Breast epithelium (tissue), 4 donors: ENCODE results near the gene PIM2. TPM values are rescaled to one million over a fixed set of nuclear protein-coding genes. Genes with fewer than 3 reads are reported as not detected.

ENCODE experiments used
- DNase-seq, 2 donors: peaks; one replicate each; pipeline ENCODE4 v3.0.0-alpha.2; 2019; ENCODE audit warnings: low spot score in 2 of 2
- H3K27ac ChIP-seq, 2 donors: fragments of 200-600 bp; sonication (generic) in 1 of 2; one replicate each; pipeline ENCODE4 v1.5.1; 2016 to 2019; ENCODE audit warnings: mild to moderate bottlenecking in 1 of 2
- H3K27me3 ChIP-seq, 2 donors: fragments of 200-600 bp; sonication (generic) in 1 of 2; one replicate each; pipeline versions ENCODE4 v1.5.1 to v1.6.0; 2017 to 2019; ENCODE audit warnings: control low read depth in 1 of 2, mild to moderate bottlenecking in 1 of 2
- H3K36me3 ChIP-seq: fragments of 200-600 bp; one replicate; pipeline ENCODE4 v1.5.1; 2019
- H3K4me1 ChIP-seq, 2 donors: fragments of 200-600 bp; sonication (generic); one replicate each; pipeline ENCODE4 v1.5.1; 2016 to 2019; ENCODE audit warnings: control low read depth in 1 of 2
- H3K4me3 ChIP-seq, 3 donors: fragments of 200-600 bp; sonication (generic); 1 replicate in 2 of 3; 2 replicates in 1 of 3; pipeline ENCODE4 v1.5.1; 2016 to 2019; ENCODE audit warnings: mild to moderate bottlenecking in 3 of 3, moderate library complexity in 2 of 3
- H3K9me3 ChIP-seq, 2 donors: fragments of 200-600 bp; sonication (generic) in 1 of 2; one replicate each; pipeline ENCODE4 v1.5.1; 2016 to 2019; ENCODE audit warnings: control low read depth in 1 of 2
- POLR2A ChIP-seq: fragments of 450-650 bp; IDR thresholded peaks from one replicate; pipeline ENCODE4 v1.6.1; 2016; ENCODE audit warnings: antibody characterized with exemption, mild to moderate bottlenecking, moderate library complexity
- POLR2AphosphoS5 ChIP-seq, 3 donors: sonication (generic); formaldehyde crosslinking; IDR thresholded peaks; one replicate each; pipeline ENCODE4 v1.6.1; 2017; ENCODE audit warnings: antibody characterized with exemption in 3 of 3
- intact Hi-C: fragments of 100-400 bp; cut with DNase I; formaldehyde crosslinking; loops from one replicate; pipeline ENCODE4 v1.15.1; 2023; ENCODE audit warnings: low total_unique reads
- total RNA-seq, 3 donors: library from RNA; depleted of rRNA; stranded (reverse); fragments of >200 nt; gene quantifications; one replicate each; pipeline ENCODE4 v1.1.0, GENCODE V29; 2016
- TF ChIP-seq, protein P1 (sequence below), 3 donors: fragments of 450-650 bp; IDR thresholded peaks; one replicate each; pipeline ENCODE4 v1.5.1; 2016 to 2017; ENCODE audit warnings: antibody characterized with exemption in 3 of 3, mild to moderate bottlenecking in 3 of 3, moderate library complexity in 3 of 3

The PIM2 gene
- total RNA-seq, 3 donors from 2014 or later: 5.8 to 20.3 (median 7.6) TPM

DNA sequence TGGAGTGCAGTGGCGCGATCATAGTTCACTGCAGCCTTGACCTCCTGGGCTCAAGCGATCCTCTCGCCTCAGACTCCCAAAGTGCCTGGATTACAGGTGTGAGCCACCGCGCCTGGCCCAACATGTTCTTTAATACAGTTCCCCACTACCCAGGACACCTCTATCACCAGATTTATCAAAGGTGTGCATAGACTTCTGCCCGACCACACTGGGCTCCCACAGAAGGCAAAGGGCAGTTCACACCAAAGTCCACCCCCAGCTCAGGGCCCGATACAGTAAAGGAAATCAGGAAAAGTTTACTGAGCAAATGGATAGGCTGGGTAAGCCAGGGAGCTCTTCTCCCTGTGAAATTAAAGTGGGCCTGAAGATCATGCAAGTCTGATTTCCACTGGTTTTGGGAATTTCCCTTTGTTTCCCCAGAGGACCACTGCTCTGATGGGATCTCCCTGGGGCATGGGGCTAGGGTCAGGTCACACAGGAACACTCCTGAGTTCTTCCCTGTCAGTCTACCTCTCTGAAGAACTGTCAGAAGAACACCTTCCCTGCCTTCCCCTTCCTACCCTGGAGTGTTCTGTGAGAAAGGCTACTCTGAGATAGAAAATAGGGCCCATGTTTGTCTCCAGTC is 17.7 kb upstream of the PIM2 start:
- Histone ChIP-seq H3K27ac (peak overlapping the region; percentile 19 to 72), H3K4me3 (no peak overlapping the region), H3K9me3 (no peaks in the 10 kb centered on the region), H3K36me3 (no peaks in the 10 kb centered on the region), H3K4me1 (no peaks in the 10 kb centered on the region), H3K27me3 (peaks cover 0 to 49% of the 10 kb centered on the region in 2 donors)
- intact Hi-C loops: no loop called here
- TF ChIP-seq POLR2A: no peak
- TF ChIP-seq, protein P1, sequence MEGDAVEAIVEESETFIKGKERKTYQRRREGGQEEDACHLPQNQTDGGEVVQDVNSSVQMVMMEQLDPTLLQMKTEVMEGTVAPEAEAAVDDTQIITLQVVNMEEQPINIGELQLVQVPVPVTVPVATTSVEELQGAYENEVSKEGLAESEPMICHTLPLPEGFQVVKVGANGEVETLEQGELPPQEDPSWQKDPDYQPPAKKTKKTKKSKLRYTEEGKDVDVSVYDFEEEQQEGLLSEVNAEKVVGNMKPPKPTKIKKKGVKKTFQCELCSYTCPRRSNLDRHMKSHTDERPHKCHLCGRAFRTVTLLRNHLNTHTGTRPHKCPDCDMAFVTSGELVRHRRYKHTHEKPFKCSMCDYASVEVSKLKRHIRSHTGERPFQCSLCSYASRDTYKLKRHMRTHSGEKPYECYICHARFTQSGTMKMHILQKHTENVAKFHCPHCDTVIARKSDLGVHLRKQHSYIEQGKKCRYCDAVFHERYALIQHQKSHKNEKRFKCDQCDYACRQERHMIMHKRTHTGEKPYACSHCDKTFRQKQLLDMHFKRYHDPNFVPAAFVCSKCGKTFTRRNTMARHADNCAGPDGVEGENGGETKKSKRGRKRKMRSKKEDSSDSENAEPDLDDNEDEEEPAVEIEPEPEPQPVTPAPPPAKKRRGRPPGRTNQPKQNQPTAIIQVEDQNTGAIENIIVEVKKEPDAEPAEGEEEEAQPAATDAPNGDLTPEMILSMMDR (IDR thresholded peaks at IDR 0.05): no peak
- no peak for TF ChIP-seq POLR2AphosphoS5 (IDR thresholded peaks at IDR 0.05)
- DNase-seq: no peak

DNA sequence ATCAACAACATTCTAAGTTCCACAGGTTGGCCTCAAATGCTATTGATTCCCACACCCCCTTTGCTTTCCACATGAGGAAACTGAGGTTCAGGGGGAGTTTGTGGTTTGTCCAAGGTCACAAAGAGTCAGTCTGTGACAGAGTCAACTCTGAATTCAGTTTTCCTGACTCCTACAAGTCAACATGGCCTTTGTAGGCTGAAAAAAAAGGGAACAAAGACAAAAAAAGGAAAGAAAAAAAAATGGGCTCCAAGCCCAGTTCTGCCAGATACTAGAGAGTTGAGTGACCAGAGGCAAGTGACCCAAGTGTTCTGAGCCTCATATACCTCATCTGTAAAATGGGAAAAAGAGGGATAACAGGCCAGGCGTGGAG is 16.5 kb upstream of the PIM2 start:
- H3K27me3 ChIP-seq: peaks cover 0 to 41% of the 10 kb centered on the region in 2 donors
- TF ChIP-seq POLR2A (no peak), POLR2AphosphoS5 (IDR thresholded peaks at IDR 0.05) (no peak)
- TF ChIP-seq, protein P1 (IDR thresholded peaks at IDR 0.05): no peak
- no peaks in the 10 kb centered on the region for H3K36me3 ChIP-seq
- H3K4me3 ChIP-seq: no peak overlapping the region
- no peak overlapping the region for H3K27ac ChIP-seq
- intact Hi-C loops: no loop called here
- H3K4me1 ChIP-seq: no peaks in the 10 kb centered on the region
- no peak for DNase-seq
- no peaks in the 10 kb centered on the region for H3K9me3 ChIP-seq

DNA sequence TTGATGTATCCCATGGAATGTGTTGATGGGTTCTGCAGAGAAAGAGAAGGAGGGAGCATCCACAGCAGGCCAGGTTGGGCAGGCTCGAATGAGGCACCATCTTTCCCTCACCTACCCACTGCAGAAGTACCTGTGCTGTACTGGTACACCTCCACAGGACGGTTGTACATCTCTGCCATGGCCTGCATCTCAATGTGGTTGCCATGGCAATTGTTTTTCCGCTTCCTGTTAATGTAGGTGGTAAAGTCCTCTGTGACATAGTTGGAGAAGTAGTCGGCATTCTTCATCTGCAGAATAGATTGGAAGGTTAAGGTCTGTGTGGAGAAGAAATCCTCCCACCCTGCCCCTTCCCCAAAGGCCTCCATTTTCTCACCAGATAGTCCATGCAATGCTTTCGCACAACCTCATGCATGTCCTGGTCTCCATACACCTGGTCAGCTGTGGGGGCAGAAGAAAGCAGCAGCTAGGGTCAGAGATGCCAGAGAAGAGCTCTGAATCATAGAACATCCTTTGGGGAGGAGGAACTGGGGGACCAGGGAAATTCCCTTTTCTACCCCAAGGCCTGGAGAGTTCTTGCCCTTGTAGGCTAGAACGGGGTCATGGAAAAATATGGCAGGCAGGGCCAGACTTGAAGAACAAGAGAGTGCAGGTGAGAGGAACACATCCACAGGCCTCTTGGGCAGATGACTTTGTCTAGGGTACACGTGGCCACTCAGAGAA is 15.9 kb upstream of the PIM2 start:
- TF ChIP-seq POLR2A (no peak), POLR2AphosphoS5 (IDR thresholded peaks at IDR 0.05) (no peak)
- TF ChIP-seq, protein P1 (IDR thresholded peaks at IDR 0.05): no peak
- H3K27ac ChIP-seq: no peak overlapping the region
- intact Hi-C loops: no loop called here

DNA sequence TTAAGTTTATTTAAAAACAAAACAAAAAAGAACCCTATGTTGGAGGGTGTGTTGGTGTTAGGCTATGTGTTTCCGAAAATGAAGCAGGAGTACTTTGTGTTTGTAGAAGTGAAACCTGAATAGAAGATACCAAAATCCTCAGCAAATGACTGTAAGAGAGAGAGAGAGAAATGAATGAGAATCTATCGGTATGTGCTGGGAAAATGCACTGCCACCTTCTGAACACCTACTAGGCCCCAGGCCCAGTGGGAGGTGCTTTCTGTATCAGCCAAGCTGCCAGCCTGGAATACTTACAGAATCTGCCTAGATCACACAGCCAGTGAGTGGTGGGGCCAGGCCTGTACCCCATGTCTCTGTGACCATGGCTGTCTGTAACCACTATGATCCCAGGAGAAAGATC is 14.9 kb upstream of the PIM2 start:
- no peak overlapping the region for H3K4me3 ChIP-seq
- intact Hi-C loops: no loop called here
- TF ChIP-seq, protein P1 (IDR thresholded peaks at IDR 0.05): no peak
- TF ChIP-seq POLR2AphosphoS5 (IDR thresholded peaks at IDR 0.05): no peak
- TF ChIP-seq POLR2A: no peak
- no peak overlapping the region for H3K27ac ChIP-seq
- no peaks in the 10 kb centered on the region for H3K9me3 ChIP-seq
- DNase-seq: no peak
- peaks cover 0 to 27% of the 10 kb centered on the region in 2 donors for H3K27me3 ChIP-seq
- no peaks in the 10 kb centered on the region for H3K36me3 ChIP-seq
- no peaks in the 10 kb centered on the region for H3K4me1 ChIP-seq

More for the DNA sequence above, 15.9 kb upstream of the PIM2 start:
- no peak for DNase-seq
- Histone ChIP-seq H3K27me3 (peaks cover 0 to 37% of the 10 kb centered on the region in 2 donors), H3K4me3 (no peak overlapping the region), H3K4me1 (no peaks in the 10 kb centered on the region), H3K36me3 (no peaks in the 10 kb centered on the region), H3K9me3 (no peaks in the 10 kb centered on the region)

DNA sequence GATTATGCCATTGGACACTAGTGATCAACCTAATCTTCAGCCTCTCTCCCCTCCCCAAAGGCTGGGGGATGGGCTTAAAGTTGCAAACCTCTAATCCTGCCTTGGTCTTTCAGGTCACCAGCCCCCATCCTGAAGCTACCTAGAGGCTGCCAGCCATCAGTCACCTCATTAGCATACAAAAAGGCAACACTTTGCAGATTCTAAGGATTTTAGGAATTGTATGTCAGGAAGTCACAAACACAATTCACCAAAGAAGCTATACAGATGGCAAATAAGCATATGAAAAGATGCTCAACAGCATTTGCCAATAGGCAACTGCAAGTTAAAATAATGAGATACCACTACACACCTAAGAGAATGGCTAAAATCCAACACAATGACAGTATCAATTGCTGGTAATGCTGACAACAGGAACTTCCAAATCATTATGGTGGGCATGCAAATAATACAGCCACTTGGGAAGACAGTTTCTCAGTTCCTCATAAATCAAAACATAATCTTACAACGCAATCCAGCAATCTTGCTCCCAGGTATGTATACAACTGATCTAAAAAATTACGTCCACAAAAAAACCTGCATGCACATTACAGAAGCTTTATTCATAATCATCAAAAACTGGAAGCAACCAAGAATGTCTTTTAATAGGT is 9.0 kb upstream of the PIM2 start:
- H3K4me1 ChIP-seq: no peaks in the 10 kb centered on the region
- no peak for DNase-seq
- intact Hi-C loops: no loop called here
- no peak overlapping the region for H3K27ac ChIP-seq
- H3K4me3 ChIP-seq: no peak overlapping the region
- peaks cover 0 to 19% of the 10 kb centered on the region in 2 donors for H3K27me3 ChIP-seq
- H3K36me3 ChIP-seq: no peaks in the 10 kb centered on the region
- TF ChIP-seq POLR2AphosphoS5 (IDR thresholded peaks at IDR 0.05): no peak
- TF ChIP-seq, protein P1 (IDR thresholded peaks at IDR 0.05): no peak
- no peak for TF ChIP-seq POLR2A
- no peaks in the 10 kb centered on the region for H3K9me3 ChIP-seq
